Stimulated activated CD8-positive, alpha-beta memory T cell treated with anti-CD3 and anti-CD28 coated beads, Interleukin-4, amount 100 ng/mL, for 48 hours (primary cell): ENCODE results near the gene EPG5.
"Not testable (repeated sequence)": the region's sequence is repeated elsewhere in the genome, so short reads cannot be mapped to it uniquely, and the experiment has no call there.

ENCODE experiments used
- DNase-seq: peaks from one replicate; pipeline ENCODE4 v3.0.0-alpha.2; 2020

Gene EPG5

GRCh38 chr18:45836242-45837205 is 130.6 kb downstream of the EPG5 start:
- DNase-seq = no peak

DNA sequence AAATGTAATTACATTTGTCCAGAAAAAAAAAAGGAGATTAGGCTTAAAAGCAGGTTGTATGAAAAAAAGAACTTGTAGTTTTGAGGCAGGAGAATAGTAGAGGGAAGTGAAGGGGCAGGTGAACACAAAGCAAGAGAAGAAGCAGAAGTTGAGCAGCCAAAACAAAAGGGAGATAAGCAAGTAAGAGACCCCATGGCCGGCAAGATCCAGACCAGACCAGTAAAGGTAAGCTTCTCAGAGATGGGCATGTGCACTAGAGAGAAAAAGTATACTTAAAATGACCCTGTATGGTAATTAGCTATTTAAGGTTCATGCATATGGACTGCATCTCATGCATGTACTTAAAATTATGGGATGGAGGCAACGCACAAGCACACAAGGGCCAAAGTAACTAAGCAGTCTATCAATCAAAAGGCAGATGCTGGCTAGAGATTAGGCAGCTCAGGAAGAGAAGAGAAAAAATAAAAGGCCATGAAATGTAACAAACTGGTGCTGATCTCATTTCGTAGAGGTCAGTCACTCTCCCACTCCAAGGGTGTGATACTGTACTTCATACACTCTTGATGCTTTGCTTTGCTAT is 132.0 kb downstream of the EPG5 start:
- no peak for DNase-seq

DNA sequence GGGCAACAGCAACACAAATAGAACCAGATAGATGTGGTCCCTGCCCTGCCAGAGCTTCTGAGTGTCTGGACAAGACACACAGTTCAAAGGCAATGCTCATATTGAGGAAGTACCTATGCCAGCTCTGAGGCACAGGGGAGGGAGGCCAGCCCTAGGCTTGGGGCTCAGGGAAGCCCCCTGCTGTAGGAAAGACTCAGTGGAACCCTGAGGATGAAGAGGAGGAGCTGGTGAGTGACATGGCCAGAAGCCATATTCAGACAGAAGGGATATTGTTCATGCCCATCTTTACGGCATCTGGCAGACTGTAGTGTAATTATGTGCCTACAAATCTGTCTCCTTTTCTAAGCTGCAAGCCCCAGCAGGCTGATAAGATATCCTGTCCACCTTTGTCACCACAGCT is 132.8 kb downstream of the EPG5 start:
- DNase-seq = no peak

DNA sequence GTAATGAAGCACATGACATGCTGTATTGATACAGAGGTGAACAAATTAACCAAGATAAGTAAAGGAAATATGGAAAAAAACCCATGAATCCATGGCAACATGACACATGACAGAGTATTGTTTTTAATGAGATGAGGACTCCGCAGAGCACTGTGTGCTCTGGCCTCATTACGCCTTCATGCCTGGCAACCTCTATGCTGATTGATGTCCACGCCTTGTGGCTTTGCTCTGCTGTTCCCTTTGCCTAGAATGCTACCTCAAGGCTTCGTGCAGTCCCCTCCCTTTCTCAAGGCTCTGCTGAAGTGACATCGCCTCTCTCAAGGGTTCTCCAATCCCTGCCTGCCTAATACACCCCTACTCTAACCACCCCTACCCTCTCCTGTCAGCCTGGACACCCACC is 133.3 kb downstream of the EPG5 start:
- no peak for DNase-seq

- DNase-seq = no peak
Observed at GRCh38 chr18:45830917-45831316, 136.2 kb downstream of the EPG5 start.

DNA sequence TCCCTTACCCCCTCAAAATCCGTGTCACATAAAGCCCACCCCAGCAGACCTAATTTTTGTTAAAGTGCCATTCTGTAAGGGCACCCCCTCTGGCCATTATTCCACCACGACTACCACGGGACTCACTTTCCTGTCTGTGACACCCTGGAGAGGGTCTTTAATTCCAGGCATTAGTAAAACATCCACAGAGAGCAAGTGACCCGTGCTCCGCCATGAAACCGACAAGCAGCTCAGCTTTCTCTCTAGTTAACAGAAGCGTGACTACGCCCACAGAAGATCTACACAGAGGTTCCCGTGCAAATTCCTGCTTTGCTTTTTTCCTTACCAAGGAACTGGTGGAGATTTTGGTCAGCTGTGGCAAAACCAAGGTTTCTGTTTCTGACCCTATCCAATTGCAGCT is 137.3 kb downstream of the EPG5 start:
- DNase-seq = no peak

- no peak for DNase-seq
Observed at GRCh38 chr18:45828917-45829811, 138.0 kb downstream of the EPG5 start.

GRCh38 chr18:45826716-45827115 is 140.4 kb downstream of the EPG5 start:
- DNase-seq = not testable (repeated sequence)

DNA sequence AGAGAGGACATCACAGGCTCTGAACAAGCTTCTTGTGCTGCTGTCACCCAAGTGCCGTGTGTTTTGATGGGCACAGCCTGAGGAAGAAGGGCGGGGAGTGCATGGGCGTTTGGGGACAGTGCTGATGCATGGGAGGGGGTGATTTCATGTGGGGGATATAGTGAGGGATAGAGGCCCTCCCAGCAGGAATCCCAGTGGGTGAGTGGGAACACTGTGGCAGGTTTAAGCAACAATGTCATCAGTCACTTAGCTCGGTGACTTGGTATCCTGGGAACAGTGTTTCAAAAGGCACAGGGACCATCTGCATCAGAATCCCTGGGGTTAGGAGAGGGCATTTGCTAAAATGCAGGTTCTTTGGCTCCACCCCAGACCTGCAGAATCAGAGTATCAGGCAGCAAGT is 141.0 kb downstream of the EPG5 start:
- DNase-seq = no peak

- no peak for DNase-seq
Observed at GRCh38 chr18:45825258-45826044, 141.7 kb downstream of the EPG5 start, which contains the start of gene SIGLEC15. Gene SIGLEC15 (plus strand): TSS chr18:45825675. CDS start chr18:45825729, 54 bp downstream.

DNA sequence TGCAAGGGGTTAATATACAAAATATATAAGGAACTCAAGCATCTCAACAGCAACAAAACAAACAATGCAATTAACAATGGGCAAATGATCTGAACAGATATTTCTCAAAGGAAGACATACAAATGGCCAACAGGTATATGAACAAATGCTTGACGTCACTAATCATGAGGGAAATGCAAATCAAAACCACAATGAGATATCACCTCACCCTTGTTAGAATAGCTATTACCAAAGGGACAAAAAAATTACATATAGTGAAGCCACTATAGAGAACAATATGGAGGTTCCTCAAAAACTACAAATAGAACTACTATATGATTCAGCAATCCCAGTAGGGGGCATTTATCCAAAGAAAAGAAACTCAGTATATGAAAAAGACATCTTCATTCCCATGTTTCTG is 145.4 kb downstream of the EPG5 start:
- no peak for DNase-seq

- DNase-seq = no peak
Observed at GRCh38 chr18:45821026-45821425, 146.1 kb downstream of the EPG5 start.

DNA sequence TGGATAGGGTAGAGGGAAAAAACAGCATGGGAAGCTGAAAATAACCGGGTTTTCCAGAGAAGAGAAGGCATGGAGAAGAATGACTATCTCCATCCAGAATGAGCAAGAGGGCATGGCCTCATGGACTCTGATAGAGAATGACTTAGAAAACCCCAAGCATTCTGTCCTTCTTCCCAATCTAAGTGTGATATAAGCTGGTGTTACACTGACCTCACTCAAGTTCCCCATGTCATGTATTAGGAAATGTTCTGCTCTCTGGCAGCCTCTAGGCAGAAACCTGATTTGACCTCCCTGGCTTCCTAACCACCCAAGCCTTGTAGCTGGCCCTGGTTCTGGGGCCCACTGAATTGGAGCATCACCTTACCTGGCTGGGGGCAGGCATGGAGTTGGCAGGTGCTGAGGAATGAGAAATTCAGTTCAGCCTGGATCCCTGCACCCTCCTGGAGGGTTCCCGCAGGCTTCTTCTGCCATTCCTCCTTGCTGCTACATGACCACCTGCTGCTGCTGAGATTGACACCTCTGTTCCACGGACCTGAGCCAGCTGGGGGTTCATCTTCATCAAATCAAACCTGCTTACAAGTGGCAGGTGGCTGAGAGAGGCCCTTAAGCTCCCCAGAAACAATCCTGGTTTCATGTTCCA is 146.9 kb downstream of the EPG5 start:
- DNase-seq = no peak

DNA sequence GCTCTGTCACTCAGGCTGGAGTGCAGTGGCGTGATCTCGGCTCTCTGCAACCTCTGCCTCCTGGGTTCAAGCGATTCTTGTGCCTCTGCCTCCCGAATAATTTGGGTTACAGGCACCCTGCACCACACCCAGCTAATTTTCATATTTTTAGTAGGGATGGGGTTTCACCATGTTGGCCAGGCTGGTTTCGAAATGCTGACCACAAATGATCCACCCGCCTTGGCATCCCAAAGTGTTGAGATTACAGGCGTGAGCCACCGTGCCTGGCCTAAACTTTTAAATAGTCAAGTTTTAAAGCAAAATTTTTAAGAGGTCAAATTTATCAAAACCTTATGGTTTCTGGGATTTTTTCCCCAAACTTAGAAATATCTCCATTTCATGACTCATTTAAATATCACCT is 148.4 kb downstream of the EPG5 start:
- not testable (repeated sequence) for DNase-seq

DNA sequence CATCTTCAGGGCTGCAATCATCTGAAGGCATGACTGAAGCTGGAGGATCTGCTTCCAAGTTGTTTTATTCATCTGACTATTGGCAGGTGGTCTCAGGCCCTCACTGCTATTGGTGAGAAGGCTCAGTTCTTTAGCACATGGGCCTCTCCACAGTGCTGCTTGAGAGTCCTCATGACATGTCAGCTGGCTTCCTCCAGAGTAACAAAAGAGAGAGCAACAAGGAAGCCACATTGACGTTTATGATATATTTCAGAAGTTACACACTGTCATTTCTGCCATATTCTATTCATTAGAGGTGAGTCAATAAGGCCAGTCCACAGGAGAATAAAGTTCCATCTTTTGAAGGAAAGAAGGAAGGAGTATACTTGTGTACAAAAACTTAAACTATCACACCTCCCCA is 149.6 kb downstream of the EPG5 start:
- no peak for DNase-seq

DNA sequence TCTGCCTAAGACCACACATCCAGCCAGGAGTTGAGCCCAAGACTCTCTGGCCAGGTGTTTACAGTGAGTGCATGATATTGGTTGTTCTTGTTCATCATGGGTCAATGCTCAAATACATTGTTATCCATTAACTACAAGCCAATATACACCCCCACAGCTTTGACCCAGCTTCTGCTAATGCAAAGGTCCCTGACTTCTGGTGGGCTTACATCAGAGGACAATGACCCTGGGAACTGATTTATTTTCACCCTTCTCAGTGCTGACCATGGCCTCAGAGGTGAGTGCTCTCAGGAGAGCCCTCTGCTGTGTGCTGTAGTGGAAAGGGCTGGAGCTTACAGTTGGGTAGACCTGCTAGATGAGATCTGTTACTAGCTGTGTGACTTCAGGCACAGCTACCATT is 152.4 kb downstream of the EPG5 start:
- DNase-seq = not testable (repeated sequence)

DNA sequence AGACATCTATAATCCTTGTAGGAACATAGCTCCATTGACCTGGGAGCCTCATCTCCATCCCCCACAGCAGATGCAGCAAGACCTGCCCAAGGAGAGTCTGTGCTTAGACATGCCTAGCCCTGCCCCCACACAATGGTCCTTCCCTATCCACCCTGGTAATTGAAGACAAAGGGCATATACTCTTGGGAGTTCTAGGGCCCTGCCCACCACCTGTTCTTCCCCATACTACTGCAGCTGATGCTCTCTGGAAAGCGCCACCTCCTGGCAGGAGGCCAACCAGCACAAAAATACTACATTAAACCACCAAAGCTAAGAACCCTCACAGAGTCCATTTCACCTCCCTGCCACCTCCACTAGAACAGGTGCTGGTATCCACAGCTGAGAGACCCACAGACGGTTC is 160.0 kb downstream of the EPG5 start:
- DNase-seq = peak; percentile 55

DNA sequence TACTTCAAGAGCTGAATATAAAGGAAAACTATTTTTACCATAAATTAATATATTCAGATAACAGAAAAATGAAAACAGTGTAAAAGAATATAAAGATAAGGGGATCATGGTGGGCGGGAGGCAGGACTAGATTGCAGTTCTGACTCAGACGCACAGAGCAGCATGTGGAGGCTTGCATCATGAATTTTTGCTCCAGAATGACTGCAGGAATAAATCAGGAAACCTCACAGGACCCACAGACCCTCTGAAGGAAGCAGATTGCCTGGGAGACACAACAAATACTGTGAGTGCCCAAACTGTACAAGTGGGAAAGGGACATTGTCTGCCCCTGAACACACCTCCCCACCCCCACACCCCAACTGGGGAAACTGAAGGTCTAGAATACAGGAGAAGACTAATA is 160.9 kb downstream of the EPG5 start:
- no peak for DNase-seq

DNA sequence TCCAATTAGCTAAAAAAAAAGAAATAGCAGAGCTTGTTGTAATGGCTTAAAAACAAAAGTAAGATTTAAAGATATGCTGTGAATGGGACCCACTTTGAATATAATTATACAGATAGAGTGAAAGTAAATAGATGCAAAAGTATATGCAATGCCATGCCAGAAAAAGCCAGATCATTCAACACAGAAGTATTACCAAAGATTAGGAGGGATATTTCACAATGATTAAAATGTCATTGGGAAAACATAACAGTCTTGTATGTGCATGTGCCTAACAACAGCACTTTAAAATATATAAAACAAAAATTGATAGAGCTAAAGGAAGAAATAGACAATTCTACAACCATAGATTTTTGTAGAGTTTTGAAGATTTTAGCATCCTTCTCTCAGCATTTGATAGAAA is 161.6 kb downstream of the EPG5 start:
- DNase-seq = no peak

DNA sequence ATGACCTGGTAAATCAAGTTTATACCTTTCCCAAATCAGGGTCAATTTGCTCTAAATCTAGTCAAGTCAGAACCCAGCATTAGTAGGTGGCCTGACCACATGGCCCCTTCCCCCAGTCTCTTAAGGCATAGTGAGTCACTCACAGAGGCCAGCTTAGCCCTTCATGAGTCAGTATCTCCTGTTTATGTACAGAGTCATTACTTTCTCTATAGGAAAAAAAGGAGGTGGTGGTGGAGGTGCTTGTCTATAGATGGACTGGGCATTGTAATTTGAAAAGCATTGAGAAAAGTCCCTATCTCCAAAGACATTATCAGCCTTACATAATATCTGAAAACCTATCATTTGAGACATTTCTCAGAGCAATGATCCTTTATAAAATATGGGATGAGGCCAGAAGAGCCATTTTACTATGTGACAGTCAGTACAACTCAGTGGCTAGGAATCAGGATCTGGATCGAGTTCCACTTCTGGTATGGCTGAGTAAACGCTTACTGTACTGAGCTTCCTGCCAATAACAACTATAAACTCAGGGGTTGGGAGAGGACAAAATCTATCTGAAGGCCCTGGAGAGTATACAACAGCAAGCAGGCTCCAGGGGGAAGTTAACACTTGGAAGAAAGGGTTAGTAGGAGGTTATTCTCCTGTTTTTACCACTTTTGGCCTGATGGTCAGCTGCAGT is 164.2 kb downstream of the EPG5 start:
- peak; percentile 31 for DNase-seq

- DNase-seq = no peak
Observed at GRCh38 chr18:45801416-45802004, 165.6 kb downstream of the EPG5 start.
